GM12801 (cell line): ENCODE data around the gene TAF9.

ENCODE experiments used
- TF ChIP-seq, protein P1 (sequence below): IDR thresholded peaks from one replicate; pipeline ENCODE4 v1.5.1; 2011; ENCODE audit warnings: control low read depth; ENCODE audit not compliant: insufficient read length; ENCODE audit errors: extremely low read depth

The TAF9 gene

DNA sequence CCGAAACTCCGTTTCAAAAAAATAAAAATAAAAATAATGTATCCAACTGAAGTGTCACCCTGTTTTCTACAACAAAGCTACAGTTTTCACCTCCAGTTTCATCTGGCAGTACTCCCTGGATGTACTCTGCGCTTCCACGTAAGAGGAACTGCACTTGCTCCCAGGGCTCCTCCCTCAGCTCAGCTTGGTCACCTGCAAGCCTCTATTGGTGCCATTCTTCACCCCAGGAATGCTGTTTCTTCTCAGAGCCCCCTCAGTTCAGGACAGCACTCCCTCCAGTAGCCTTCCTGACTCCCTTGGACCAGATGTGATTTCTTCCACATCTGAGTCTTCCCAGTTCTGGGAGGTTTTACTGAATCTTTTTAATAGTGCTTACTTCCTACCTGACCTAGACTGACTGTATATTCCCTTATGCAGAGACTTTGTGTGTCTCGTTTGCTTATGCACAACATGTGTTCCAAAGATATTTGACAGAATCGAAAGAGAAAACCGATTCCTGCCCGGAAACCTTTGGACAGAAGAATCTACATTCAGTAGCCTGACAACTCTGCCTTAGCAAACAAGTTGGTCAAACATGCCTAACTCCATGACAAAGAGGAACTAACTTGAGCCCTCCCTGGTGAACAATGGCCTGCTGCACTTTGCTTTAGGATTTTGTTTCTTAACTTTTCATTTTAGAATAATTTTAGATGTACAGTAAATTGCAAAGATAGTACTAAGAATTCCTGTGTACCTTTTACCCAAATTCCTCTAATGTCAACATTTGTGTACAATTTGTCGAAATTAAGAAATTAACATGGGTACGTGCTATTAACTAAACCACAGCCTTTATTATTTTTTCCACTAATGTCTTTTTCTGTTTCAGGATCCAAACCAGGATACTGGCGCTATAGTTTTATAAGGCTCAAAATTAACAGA, 37.5 kb downstream of the TAF9 start:
- TF ChIP-seq, protein P1, sequence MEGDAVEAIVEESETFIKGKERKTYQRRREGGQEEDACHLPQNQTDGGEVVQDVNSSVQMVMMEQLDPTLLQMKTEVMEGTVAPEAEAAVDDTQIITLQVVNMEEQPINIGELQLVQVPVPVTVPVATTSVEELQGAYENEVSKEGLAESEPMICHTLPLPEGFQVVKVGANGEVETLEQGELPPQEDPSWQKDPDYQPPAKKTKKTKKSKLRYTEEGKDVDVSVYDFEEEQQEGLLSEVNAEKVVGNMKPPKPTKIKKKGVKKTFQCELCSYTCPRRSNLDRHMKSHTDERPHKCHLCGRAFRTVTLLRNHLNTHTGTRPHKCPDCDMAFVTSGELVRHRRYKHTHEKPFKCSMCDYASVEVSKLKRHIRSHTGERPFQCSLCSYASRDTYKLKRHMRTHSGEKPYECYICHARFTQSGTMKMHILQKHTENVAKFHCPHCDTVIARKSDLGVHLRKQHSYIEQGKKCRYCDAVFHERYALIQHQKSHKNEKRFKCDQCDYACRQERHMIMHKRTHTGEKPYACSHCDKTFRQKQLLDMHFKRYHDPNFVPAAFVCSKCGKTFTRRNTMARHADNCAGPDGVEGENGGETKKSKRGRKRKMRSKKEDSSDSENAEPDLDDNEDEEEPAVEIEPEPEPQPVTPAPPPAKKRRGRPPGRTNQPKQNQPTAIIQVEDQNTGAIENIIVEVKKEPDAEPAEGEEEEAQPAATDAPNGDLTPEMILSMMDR = no peak

DNA sequence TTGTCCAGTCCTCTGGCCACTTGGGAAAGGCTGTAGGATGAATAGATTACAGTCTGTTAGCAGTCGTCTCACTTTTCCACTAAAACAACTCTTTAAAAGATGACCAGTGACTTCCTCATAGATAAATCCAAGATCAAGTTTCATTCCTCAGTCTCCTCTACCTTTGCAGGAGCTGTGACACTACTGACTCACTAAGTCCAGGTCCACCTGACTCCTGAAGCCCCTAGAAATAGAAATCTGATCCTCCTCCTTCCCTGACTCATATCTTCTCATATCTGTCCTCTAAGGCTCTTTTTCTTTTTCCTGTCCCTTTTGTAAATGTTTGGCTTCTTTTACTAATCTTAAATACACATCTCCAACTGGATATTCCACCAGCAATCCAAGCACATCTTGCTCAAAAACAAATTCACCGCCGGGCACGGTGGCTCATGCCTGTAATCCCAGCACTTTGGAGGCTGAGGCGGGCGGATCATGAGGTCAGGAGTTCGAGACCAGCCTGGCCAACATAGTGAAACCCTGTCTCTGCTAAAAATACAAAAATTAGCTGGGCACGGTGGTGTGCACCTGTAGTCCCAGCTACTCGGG, 39.3 kb downstream of the TAF9 start:
- TF ChIP-seq, protein P1 = no peak

DNA sequence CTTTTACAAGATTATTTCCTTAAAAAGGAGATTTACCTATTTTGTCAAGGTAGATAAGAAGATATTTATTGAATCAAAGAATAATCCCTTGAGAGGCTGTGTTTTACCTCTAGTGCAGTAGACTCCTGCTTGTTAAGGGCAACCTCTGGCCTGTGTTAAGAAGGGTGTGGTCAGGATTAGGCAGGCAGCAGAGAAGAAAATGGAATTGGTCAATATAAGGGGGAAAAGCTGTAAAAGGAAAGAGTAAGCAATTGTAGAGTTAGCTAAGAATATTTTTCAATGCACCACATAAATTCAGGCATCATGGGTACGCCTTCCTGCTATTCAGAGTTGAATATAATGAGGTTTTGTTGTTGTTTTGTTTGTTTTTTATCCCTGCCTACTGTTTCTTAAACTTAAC, 43.0 kb downstream of the TAF9 start:
- TF ChIP-seq, protein P1 = no peak

DNA sequence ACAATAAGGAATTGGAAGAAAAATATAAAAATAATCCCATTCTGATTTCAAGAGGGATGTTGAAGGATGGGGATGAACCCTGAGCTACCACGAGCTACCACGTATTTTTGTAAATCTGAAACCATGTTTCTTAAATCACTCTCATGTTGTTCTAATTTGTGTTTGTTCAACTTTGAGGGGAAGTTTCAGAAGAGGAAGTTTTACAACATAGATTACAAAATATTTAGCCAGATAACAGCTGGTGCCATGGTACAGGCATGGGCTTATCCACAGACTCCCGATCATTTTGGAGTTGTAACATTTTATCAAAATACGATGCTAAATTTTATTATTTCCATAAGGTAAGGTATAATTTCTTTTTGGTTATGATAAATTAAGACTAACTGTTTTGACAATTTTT, 51.9 kb downstream of the TAF9 start:
- TF ChIP-seq, protein P1 = no peak

DNA sequence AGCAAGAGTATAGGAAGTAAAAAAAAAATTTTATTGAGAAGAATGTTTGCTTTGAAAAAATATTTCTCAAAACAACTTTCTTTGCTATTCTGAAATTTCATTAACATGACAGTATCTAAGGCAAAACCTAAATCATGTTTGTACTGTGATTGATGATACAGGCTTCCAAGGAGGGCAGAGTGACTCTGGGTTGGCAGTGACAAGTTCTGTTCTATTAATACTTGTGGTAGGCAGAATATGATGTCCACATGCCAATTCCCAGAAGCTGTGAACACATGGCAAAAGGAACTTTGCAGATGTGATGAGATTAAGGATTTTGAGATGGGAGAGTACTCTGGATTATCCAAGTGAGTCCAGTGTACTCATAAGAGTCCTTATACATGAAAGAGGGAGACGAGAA, 53.3 kb downstream of the TAF9 start:
- TF ChIP-seq, protein P1 = no peak
